HepG2 (cell line): ENCODE measurements around the gene C4BPA. TPM values are rescaled to one million over a fixed set of nuclear protein-coding genes. Genes with fewer than 3 reads are reported as not detected.

Experiments used
- AGO2 ChIP-seq: fragments of 200-400 bp; formaldehyde crosslinking; optimal IDR thresholded peaks from 2 replicates; pipeline ENCODE3; 2017; ENCODE audit warnings: mild to moderate bottlenecking, low read depth, low read length, moderate library complexity
- CENPX ChIP-seq: sonication (generic); formaldehyde crosslinking; IDR thresholded peaks from 2 replicates; pipeline ENCODE4 v1.9.0; 2021; ENCODE audit warnings: mild to moderate bottlenecking, missing genetic modification reagents, moderate library complexity
- FIP1L1 ChIP-seq: fragments of 200-400 bp; formaldehyde crosslinking; IDR thresholded peaks from 2 replicates; pipeline ENCODE4 v1.6.1; 2018; ENCODE audit warnings: low read depth, mild to moderate bottlenecking, low read length, moderate library complexity, borderline replicate concordance; ENCODE audit not compliant: insufficient read depth
- HMG20B ChIP-seq: conservative IDR thresholded peaks from 2 replicates; pipeline ENCODE4 v1.6.1; 2016; ENCODE audit warnings: missing genetic modification reagents, missing compliant biosample characterization
- JARID2 ChIP-seq: sonication (generic); formaldehyde crosslinking; IDR thresholded peaks from 2 replicates; pipeline ENCODE4 v1.8.1; 2023; ENCODE audit warnings: missing genetic modification reagents, inconsistent platforms; ENCODE audit not compliant: insufficient replicate concordance
- MED8 ChIP-seq: sonication (generic); formaldehyde crosslinking; IDR thresholded peaks from 2 replicates; pipeline ENCODE4 v1.8.1; 2023; ENCODE audit warnings: mild to moderate bottlenecking, missing genetic modification reagents; ENCODE audit not compliant: insufficient replicate concordance
- PATZ1 ChIP-seq: sonication (generic); formaldehyde crosslinking; IDR thresholded peaks from 2 replicates; pipeline ENCODE4 v1.4.0; 2020; ENCODE audit warnings: missing genetic modification reagents
- PITX1 ChIP-seq: sonication (generic); formaldehyde crosslinking; IDR thresholded peaks from 2 replicates; pipeline ENCODE4 v1.5.1; 2020; ENCODE audit warnings: mild to moderate bottlenecking, missing genetic modification reagents
- RFX1 ChIP-seq: fragments of 450-650 bp; IDR thresholded peaks from 2 replicates; pipeline ENCODE4 v1.6.1; 2017
- RNF219 ChIP-seq: sonication (generic); formaldehyde crosslinking; IDR thresholded peaks from 2 replicates; pipeline ENCODE4 v1.5.0; 2020; ENCODE audit warnings: mild to moderate bottlenecking, missing genetic modification reagents
- ZFP36L1 ChIP-seq: sonication (generic); formaldehyde crosslinking; IDR thresholded peaks from 2 replicates; pipeline ENCODE4 v1.8.0; 2022; ENCODE audit warnings: mild to moderate bottlenecking, missing genetic modification reagents, moderate library complexity
- ZIK1 ChIP-seq: sonication (generic); formaldehyde crosslinking; IDR thresholded peaks from 2 replicates; pipeline ENCODE4 v1.5.0; 2020; ENCODE audit warnings: mild to moderate bottlenecking, low read depth, missing genetic modification reagents, borderline replicate concordance
- ZNF383 ChIP-seq: sonication (generic); formaldehyde crosslinking; IDR thresholded peaks from 2 replicates; pipeline ENCODE4 v1.4.0; 2020; ENCODE audit warnings: missing genetic modification reagents, mild to moderate bottlenecking, borderline replicate concordance
- ZNF629 ChIP-seq: sonication (generic); formaldehyde crosslinking; conservative IDR thresholded peaks from 2 replicates; pipeline ENCODE4 v1.5.0; 2020; ENCODE audit warnings: missing genetic modification reagents
- ZNF720 ChIP-seq: sonication (generic); formaldehyde crosslinking; IDR thresholded peaks from 2 replicates; pipeline ENCODE4 v1.4.0; 2020; ENCODE audit warnings: missing genetic modification reagents
- ZXDC ChIP-seq: sonication (generic); formaldehyde crosslinking; IDR thresholded peaks from 2 replicates; pipeline ENCODE4 v1.5.0; 2020; ENCODE audit warnings: mild to moderate bottlenecking, missing genetic modification reagents
- polyA plus RNA-seq, 8 experiments: library from polyadenylated mRNA; depleted of rRNA in 3 of 8; stranded (reverse) in 7 of 8; unstranded in 1 of 8; fragments of >200 nt; fragmentation: Illumina TruSeq in 4 of 8; extraction: Trizol in 4 of 8; gene quantifications; 2 replicates each; pipeline versions ENCODE4 v1.2.1 to v1.2.3, GENCODE V29; 2011 to 2016; ENCODE audit warnings: low read depth in 4 of 8, missing spikeins in 1 of 8, mixed read lengths in 1 of 8; ENCODE audit not compliant: insufficient read depth in 1 of 8
- total RNA-seq, 5 experiments: library from RNA; depleted of rRNA; stranded (reverse); fragments of >200 nt; fragmentation: Illumina TruSeq; extraction: Trizol; gene quantifications; 2 replicates each; pipeline ENCODE4 v1.2.3, GENCODE V29; 2016; ENCODE audit warnings: low read depth in 1 of 5
- TF ChIP-seq, protein P1 (sequence below): sonication (generic); formaldehyde crosslinking; IDR thresholded peaks from 2 replicates; pipeline ENCODE4 v1.9.0; 2021; ENCODE audit warnings: missing genetic modification reagents, borderline replicate concordance
- TF ChIP-seq, protein P2 (sequence below): sonication (generic); formaldehyde crosslinking; IDR thresholded peaks from 2 replicates; pipeline ENCODE4 v1.4.0; 2020; ENCODE audit warnings: missing genetic modification reagents, borderline replicate concordance

Gene C4BPA
- total and polyA plus RNA-seq, 2 of the 13 experiments (the other 11 are each of a cell fraction or from before 2014, with no cell fraction given): 32.1 to 60.1 TPM

DNA sequence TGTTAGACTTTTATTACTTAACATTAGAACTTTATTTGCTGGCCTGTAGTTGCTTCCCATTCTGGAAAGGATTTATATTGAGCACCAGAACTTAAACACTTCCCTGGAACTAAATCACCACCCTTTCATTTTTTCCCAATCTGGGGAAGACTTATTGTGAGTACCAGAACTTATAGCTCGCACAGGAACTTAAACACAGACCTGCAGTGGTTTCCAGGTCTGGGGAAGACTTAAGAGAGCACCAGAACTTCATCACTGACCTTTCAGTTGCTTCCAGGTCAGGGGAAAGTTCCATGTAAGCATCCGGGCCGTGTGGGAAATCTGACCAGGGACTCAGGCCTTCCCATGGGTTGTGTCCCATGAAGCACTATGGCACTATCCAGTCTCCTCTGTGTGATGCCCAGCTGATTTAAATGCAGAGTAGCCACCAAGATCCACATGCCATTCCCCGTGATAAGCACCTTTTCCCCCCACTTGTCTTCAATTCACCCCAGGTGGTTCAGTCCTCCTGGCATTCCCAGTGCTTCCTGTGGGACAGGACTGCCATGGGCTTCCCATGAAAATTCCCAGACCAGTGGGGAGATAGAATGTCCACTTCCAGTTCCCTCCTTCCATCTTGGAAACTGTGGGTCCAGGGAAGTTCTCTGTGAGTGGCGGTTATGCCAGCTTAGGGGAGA is 48.9 kb downstream of the C4BPA start (continued):
- TF ChIP-seq ZNF383 (CRISPR knock-in tag) (no peak), RFX1 (no peak), AGO2 (no peak), JARID2 (no peak), ZNF629 (CRISPR knock-in tag) (no peak), ZNF720 (CRISPR knock-in tag) (no peak), ZFP36L1 (no peak), PATZ1 (no peak), ZIK1 (CRISPR knock-in tag) (no peak), CENPX (CRISPR knock-in tag) (no peak), PITX1 (CRISPR knock-in tag) (peak; percentile 64; the same call in 1 of the 2 replicates), ZXDC (CRISPR knock-in tag) (no peak), HMG20B (no peak), RNF219 (no peak), FIP1L1 (no peak), MED8 (CRISPR knock-in tag) (no peak)
- TF ChIP-seq, protein P1, sequence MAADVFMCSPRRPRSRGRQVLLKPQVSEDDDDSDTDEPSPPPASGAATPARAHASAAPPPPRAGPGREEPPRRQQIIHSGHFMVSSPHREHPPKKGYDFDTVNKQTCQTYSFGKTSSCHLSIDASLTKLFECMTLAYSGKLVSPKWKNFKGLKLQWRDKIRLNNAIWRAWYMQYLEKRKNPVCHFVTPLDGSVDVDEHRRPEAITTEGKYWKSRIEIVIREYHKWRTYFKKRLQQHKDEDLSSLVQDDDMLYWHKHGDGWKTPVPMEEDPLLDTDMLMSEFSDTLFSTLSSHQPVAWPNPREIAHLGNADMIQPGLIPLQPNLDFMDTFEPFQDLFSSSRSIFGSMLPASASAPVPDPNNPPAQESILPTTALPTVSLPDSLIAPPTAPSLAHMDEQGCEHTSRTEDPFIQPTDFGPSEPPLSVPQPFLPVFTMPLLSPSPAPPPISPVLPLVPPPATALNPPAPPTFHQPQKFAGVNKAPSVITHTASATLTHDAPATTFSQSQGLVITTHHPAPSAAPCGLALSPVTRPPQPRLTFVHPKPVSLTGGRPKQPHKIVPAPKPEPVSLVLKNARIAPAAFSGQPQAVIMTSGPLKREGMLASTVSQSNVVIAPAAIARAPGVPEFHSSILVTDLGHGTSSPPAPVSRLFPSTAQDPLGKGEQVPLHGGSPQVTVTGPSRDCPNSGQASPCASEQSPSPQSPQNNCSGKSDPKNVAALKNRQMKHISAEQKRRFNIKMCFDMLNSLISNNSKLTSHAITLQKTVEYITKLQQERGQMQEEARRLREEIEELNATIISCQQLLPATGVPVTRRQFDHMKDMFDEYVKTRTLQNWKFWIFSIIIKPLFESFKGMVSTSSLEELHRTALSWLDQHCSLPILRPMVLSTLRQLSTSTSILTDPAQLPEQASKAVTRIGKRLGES (CRISPR knock-in tag): no peak
- TF ChIP-seq, protein P2, sequence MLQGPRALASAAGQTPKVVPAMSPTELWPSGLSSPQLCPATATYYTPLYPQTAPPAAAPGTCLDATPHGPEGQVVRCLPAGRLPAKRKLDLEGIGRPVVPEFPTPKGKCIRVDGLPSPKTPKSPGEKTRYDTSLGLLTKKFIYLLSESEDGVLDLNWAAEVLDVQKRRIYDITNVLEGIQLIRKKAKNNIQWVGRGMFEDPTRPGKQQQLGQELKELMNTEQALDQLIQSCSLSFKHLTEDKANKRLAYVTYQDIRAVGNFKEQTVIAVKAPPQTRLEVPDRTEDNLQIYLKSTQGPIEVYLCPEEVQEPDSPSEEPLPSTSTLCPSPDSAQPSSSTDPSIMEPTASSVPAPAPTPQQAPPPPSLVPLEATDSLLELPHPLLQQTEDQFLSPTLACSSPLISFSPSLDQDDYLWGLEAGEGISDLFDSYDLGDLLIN (CRISPR knock-in tag): no peak
